Measurements from ENCODE around the gene ZPLD1.

- no peak for TF ChIP-seq CTCF (IDR thresholded peaks at IDR 0.05; ENCODE audit: insufficient read depth, low read length, poor library complexity, severe bottlenecking)
- no peak for TF ChIP-seq EZH2phosphoT487 (conservative IDR thresholded peaks at IDR 0.05; ENCODE audit: low read length)
Measured at GRCh38 chr3:102451543-102451942, 16.7 kb downstream of the ZPLD1 start.

All from SU-DHL-6 (cell line).